ENCODE results near the gene IQGAP2.

Gene IQGAP2

GRCh38 chr5:76497986-76498717, 95.1 kb downstream of the IQGAP2 start:
- no peak overlapping the region for H3K4me3 ChIP-seq (ENCODE audit: low read depth, low read length)
- TF ChIP-seq, protein P1, sequence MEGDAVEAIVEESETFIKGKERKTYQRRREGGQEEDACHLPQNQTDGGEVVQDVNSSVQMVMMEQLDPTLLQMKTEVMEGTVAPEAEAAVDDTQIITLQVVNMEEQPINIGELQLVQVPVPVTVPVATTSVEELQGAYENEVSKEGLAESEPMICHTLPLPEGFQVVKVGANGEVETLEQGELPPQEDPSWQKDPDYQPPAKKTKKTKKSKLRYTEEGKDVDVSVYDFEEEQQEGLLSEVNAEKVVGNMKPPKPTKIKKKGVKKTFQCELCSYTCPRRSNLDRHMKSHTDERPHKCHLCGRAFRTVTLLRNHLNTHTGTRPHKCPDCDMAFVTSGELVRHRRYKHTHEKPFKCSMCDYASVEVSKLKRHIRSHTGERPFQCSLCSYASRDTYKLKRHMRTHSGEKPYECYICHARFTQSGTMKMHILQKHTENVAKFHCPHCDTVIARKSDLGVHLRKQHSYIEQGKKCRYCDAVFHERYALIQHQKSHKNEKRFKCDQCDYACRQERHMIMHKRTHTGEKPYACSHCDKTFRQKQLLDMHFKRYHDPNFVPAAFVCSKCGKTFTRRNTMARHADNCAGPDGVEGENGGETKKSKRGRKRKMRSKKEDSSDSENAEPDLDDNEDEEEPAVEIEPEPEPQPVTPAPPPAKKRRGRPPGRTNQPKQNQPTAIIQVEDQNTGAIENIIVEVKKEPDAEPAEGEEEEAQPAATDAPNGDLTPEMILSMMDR (IDR thresholded peaks at IDR 0.05; ENCODE audit: borderline replicate concordance, insufficient read depth, low read depth, low read length): no peak

GRCh38 chr5:76499507-76500161, 96.5 kb downstream of the IQGAP2 start:
- TF ChIP-seq, protein P1 (IDR thresholded peaks at IDR 0.05; ENCODE audit: borderline replicate concordance, insufficient read depth, low read depth, low read length): no peak
- H3K4me3 ChIP-seq (ENCODE audit: low read depth, low read length): no peak overlapping the region

GRCh38 chr5:76500633-76501393, 97.7 kb downstream of the IQGAP2 start:
- no peak overlapping the region for H3K4me3 ChIP-seq (ENCODE audit: low read depth, low read length)
- TF ChIP-seq, protein P1 (IDR thresholded peaks at IDR 0.05; ENCODE audit: borderline replicate concordance, insufficient read depth, low read depth, low read length): no peak

DNA sequence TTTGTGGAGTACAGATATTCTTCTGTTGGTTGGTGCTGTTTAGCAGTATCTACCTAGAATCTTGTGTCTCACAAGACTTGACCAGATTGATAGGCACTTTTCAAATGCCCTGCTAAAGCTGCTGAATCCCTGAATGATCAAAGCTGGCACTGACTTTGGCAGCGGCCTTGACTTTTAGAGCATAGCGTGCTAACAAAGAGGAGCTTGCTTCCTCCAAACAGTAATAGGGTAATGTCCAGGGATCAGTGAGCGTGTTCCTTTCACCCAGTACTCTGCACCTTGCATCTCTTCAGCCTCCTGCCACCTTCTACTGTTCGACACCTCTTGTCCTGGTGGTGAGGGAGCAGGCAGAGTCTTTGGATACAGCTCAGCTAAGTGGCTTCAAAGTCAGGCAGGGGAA, 100.8 kb downstream of the IQGAP2 start:
- TF ChIP-seq, protein P1 (IDR thresholded peaks at IDR 0.05; ENCODE audit: borderline replicate concordance, insufficient read depth, low read depth, low read length): no peak
- H3K4me3 ChIP-seq (ENCODE audit: low read depth, low read length): no peak overlapping the region

DNA sequence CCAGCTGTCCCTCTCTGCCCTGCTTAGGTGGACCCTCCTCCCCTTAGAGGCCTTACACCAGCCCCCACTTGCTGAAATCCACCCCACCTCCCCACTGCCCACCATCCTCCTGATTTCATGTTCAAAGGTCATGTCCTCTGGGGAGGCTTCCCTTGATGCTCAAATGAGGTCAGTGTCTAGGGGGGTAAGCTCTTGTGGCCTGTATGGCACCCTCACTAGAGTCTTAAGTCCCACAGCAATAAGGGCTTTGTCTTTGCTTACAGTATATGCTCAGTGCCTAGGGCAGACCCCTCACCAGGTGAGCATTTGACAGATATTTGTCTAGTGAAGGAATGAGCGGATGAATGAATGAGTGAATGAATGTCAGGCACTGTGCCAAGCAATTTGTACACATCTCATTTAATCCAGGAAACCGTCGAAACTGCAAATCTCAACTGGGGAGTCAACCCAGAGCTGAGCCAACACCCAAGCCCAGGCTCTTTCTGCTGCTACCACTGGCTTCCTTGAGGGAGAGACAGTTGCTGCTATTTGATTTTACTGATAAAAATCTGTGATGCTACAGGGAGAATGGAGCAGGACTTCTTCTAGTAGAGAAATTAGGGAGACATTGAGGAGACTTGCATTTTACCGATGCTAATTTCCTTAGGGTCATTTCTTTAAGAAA, 101.9 kb downstream of the IQGAP2 start:
- TF ChIP-seq, protein P1 (IDR thresholded peaks at IDR 0.05; ENCODE audit: borderline replicate concordance, insufficient read depth, low read depth, low read length): no peak
- no peak overlapping the region for H3K4me3 ChIP-seq (ENCODE audit: low read depth, low read length)

DNA sequence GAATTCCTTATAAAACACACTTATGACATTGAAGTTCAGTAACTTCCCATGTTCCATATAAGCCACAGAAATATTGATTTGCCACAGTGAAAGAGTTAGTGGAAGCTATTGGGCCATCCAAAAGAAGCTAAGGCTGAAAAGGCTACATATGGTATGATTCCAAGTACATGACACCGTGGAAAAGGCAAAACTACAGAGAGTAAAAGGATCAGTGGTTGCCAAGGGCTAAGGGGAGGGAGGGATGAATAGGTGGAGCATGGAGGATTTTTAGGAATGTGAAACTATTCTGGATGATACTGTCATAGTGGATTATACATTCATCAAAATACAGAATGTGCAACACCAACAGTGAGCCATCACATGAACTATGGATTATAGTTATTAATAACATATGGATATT, 110.4 kb downstream of the IQGAP2 start:
- TF ChIP-seq, protein P1 (IDR thresholded peaks at IDR 0.05; ENCODE audit: borderline replicate concordance, insufficient read depth, low read depth, low read length): no peak
- no peak overlapping the region for H3K4me3 ChIP-seq (ENCODE audit: low read depth, low read length)

All from GM12875 (cell line).